ENCODE measurements around the gene SLC35A4.

DNA sequence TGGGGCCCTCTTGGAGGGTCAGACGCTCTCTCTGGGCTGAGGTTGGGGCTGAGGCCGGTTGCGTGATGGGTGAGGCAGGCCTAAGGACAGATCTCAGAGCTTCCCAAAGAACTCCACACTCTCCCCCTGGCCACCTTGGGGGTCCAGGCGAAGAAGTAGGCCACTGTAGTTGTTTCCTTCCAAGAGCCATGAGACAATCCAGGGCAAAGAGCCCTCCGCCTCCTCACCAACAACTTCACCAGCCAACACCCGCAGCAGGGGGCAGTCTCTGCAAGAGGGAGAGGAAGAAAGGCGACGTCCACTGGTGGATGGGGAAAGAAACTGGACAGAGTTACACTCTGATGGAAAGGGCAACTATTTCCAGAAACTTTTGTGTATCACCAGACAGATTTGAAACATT is 10.7 kb downstream of the SLC35A4 start:
- no peak for TF ChIP-seq YY1 (IDR thresholded peaks at IDR 0.05; ENCODE audit: low read depth)
- no peak for TF ChIP-seq EP300 (IDR thresholded peaks at IDR 0.05; ENCODE audit: borderline replicate concordance)
- TF ChIP-seq, protein P1, sequence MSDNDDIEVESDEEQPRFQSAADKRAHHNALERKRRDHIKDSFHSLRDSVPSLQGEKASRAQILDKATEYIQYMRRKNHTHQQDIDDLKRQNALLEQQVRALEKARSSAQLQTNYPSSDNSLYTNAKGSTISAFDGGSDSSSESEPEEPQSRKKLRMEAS (IDR thresholded peaks at IDR 0.05) = no peak
- TF ChIP-seq CEBPB (IDR thresholded peaks at IDR 0.05) = no peak
- TF ChIP-seq FOXM1 (IDR thresholded peaks at IDR 0.05; ENCODE audit: borderline replicate concordance, low read depth) = no peak

All from Ishikawa (cell line).